Right kidney (tissue), 1 donor: ENCODE measurements around the gene ACAP1.

ENCODE experiments used
- DNase-seq: peaks from one replicate; pipeline ENCODE4 v3.0.0-alpha.2; 2016

The ACAP1 gene

GRCh38 chr17:7309628-7310027 is 26.7 kb upstream of the ACAP1 start:
- DNase-seq = no peak

DNA sequence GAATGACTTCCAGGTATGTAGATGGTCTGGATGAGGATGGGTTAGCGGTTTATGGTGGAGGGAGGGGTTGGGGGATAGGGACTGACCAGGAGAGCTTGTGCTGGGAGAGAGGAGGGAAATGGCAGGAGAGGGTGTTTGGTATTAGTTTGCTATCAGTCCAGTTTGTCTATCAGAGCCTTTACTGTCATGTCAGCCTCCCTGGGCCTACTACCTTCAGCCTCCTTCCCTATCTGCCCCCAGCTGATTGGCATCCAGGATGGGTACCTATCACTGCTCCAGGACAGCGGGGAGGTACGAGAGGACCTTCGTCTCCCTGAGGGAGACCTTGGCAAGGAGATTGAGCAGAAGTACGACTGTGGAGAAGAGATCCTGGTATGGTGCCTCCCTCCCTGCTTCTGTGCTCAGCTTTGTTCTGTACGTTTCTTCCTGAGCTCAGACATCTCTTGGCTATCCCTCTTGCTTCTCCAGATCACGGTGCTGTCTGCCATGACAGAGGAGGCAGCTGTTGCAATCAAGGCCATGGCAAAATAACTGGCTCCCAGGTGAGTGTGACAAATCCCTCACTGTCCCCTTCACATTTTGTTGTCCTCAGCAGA is 25.1 kb upstream of the ACAP1 start:
- DNase-seq = no peak

- DNase-seq = no peak
Measured at GRCh38 chr17:7312432-7313087, 23.8 kb upstream of the ACAP1 start.

GRCh38 chr17:7313088-7313889 is 23.0 kb upstream of the ACAP1 start:
- DNase-seq = no peak

GRCh38 chr17:7313890-7314718 is 22.2 kb upstream of the ACAP1 start:
- DNase-seq = no peak

DNA sequence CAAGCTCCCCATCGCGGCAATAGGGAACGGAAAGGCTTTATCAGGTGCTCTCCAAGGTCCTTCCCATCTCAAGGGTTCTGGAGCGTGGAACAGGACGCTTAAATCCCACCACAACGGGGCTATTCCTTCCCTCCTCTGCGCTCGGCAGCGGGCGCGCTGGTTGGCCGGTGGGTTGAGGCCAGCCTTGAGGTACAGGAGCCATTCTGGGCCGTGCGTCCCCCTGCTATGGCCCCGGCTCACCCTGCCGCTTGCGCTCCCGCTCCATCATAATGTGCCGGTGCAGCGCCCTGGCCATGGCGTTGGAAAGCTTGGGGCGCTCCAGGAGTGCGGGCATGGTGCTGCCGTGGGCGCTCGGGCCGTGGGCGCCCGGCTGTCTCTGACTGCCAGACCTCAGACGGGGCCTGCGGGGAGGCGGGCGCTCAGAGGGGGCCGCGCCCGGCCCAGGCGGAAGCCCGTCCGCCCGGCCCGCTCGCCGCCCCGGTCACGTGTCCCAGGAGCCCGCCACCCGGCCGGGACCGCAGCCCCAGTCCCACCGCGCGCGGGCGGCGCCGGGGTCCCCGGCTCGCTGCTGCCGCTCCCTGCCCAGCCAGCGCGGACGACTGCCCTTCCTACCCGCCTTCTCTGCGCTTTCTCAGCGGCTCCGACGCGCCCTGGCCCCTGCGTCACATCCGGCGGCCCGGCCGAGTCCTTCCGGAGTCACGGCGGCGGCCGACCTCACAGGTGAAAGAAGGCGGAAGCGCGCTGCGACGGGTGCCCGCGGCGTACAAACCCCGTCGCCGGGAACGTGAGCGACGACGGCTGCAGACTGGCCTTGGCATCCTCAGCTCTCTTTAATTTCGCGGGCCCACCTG is 21.4 kb upstream of the ACAP1 start, which contains the start of gene GPS2:
Gene GPS2 (minus strand): TSS at position 642 of the 851 bp plus-strand sequence. CDS start 308 bp downstream, at position 334.
- peak; percentile 86 for DNase-seq

- DNase-seq = no peak
Measured at GRCh38 chr17:7315570-7316235, 20.6 kb upstream of the ACAP1 start.

GRCh38 chr17:7317161-7317803 is 19.0 kb upstream of the ACAP1 start:
- no peak for DNase-seq

GRCh38 chr17:7318121-7318860 is 18.0 kb upstream of the ACAP1 start:
- DNase-seq = no peak

DNA sequence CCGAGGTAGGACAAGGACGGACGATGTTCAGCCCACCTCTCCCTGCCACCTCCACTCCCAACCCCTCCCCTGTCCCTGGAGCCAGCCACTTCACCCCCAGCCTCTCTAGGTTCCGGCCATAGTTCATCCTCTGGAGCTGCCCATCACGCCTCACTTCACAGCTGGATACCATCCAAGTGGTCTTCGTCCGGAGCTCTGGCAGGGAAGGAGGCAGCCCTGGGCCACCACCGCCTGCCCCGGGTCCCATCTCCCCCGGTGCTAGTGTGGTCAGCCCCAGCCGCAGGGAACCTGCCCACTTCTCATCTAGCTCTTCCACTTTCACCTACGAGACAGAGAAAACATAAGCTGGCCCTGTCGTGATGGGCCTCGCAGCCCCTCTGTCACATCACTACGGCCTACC is 14.9 kb upstream of the ACAP1 start:
- no peak for DNase-seq

GRCh38 chr17:7322520-7323194 is 13.7 kb upstream of the ACAP1 start:
- no peak for DNase-seq

DNA sequence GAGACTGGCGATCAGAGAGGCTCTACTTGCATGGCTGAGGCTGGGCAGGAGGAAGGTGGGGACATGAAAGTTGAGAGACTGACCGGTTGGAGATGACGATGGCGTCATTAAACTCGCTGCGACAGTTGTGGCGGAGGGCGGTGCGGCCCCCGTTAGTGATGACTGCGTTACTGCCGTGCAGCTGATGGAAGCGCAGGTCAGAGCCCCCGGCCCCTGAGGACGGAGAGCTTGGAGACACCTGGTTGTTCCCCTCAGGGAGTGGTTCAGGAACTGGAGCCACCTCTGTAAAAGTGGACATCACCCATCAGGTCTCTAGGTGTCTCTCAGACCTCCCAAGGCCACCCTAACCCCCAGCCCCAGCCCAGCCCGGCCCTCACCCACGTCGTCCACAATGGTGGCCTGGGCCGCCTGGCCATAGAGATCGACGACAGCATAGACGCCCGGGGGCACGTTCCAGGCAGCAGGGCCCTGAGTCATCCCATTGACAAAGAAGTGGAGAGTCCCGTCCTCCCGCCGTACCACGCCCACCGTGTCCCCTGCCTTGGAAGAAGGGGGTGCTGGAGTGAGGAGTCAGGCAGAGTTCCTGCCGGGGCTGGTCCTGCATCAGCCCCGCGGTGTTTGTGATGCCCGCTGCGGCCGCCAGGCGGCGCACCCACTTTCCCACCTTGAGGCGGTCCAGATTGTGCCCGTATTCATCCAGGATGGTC is 12.4 kb upstream of the ACAP1 start:
- DNase-seq = no peak

- DNase-seq = no peak
Measured at GRCh38 chr17:7324438-7324779, 11.9 kb upstream of the ACAP1 start.

DNA sequence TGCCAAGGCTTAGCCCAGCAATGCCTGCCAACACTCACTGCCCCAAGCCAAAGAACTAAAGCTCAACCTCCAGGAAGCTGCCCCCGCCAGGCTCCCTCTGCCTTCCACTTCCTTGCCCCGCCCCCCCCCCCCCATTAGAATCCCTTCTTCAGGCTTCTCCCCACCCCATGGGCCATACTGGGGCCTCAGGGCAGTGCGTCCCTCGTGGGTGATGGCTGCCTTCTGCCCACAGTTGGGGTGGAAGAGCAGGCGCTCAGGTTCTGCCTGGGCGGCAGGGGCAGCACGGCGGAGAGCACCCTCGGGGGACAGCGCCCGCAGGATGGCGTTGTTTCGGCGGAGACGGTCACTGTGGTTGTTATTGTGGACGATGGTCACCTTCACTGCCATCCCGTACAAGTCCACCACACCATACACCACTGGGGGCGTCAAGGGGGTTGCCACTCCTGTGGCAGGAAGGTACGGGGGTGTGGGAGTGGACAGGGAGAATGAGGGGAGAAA is 11.2 kb upstream of the ACAP1 start:
- no peak for DNase-seq

GRCh38 chr17:7326186-7326585 is 10.1 kb upstream of the ACAP1 start:
- DNase-seq = no peak

DNA sequence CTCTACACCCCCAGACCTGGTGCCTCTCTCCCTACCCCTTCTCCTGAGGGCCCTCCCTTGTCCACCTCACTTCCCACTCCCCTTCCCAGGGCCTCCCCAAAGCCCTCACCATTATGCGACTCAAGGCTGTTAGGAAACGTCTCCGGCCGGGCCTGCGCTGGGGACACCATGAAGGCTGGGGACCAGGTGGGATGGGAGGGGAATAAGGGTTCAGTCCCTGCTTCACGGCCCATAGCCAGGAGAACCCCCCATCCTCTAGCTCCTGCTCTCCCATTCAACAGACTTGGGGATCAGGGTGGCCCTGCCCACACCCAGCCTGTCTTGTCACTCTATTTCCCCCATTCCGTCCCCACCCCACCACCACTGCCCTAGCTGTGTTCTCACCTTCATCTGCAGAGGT is 9.3 kb upstream of the ACAP1 start:
- DNase-seq = no peak

DNA sequence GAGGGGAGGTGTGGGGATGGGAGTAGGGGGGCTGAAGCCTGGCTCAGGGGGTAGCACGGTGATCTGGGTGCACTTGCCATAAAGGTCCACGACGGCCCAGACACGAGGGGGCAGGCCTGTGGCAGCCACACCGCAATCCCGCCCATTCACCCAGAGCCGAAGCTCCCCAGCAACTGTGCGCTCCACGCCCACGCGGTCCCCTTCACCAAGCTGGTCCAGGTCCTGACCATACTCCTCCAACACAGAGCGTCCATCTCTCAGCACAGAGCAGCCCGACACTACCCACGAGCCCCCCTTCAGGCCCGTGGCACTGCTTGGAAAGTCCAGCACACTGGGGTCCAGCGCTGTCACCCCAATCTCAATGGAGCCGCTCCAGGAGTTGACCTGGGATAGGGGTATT is 8.8 kb upstream of the ACAP1 start:
- no peak for DNase-seq

DNA sequence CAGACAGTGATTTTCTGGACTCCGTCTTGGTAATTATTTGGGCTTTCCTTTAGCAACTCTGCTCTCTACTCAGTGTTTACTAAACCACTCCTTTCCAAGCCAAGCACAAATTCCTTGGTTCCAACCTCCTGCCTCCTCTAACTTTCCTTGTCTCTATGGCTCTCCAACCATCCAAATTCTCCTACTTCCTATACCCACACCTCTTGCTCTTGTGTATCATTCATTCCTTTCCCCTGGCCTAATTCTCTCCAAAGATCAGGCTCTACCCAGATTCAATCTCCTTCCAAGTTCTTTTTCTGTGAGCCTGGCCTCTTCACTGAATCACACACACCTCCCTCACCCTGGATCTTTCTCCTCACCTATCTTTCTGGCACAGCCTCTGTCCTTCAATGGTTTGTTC is 8.3 kb upstream of the ACAP1 start:
- no peak for DNase-seq
